HS-27A (cell line): Measurements from ENCODE around the gene PARP6.

Experiments
- DNase-seq: peaks from one replicate; pipeline ENCODE4 v3.0.0-alpha.2; 2012; ENCODE audit warnings: low read depth, missing footprints

The PARP6 gene

GRCh38 chr15:72272213-72272996, at the start of gene PARP6:
Gene PARP6 (minus strand): TSS chr15:72272554. CDS start chr15:72267477, 5,077 bp downstream.
- peak; percentile 96 for DNase-seq

- peak; percentile 45 for DNase-seq
These were observed 47.8 kb upstream of the PARP6 start, which contains the start of gene CELF6 for GRCh38 chr15:72319985-72320671. Gene CELF6 (minus strand): TSS chr15:72320157. CDS start chr15:72319874, 283 bp downstream.

GRCh38 chr15:72319360-72319984, 47.1 kb upstream of the PARP6 start:
- no peak for DNase-seq

GRCh38 chr15:72318408-72318942, 46.1 kb upstream of the PARP6 start:
- no peak for DNase-seq

- DNase-seq, result no peak
These were observed 43.5 kb upstream of the PARP6 start for GRCh38 chr15:72315706-72316370.

GRCh38 chr15:72313881-72314280, 41.5 kb upstream of the PARP6 start:
- no peak for DNase-seq

DNA sequence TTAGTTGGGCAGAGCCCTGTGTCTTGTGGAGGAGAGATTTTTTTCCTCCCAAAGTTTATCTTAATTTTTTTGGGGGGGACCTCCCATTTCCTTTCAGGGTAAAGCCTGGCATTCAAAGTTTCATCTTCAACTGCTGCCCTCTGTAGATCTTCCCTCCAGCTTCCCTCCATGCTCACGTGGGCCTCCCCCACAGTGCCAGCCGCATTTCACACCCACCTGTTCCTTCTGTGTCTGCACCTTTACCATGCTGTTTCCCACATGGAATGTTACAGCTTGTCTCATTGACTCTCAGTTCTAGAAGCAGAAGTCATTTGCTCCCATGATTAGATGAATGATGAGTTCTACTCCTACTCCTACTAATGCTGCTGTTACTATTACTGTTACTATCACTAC, 41.1 kb upstream of the PARP6 start:
- DNase-seq, result no peak

DNA sequence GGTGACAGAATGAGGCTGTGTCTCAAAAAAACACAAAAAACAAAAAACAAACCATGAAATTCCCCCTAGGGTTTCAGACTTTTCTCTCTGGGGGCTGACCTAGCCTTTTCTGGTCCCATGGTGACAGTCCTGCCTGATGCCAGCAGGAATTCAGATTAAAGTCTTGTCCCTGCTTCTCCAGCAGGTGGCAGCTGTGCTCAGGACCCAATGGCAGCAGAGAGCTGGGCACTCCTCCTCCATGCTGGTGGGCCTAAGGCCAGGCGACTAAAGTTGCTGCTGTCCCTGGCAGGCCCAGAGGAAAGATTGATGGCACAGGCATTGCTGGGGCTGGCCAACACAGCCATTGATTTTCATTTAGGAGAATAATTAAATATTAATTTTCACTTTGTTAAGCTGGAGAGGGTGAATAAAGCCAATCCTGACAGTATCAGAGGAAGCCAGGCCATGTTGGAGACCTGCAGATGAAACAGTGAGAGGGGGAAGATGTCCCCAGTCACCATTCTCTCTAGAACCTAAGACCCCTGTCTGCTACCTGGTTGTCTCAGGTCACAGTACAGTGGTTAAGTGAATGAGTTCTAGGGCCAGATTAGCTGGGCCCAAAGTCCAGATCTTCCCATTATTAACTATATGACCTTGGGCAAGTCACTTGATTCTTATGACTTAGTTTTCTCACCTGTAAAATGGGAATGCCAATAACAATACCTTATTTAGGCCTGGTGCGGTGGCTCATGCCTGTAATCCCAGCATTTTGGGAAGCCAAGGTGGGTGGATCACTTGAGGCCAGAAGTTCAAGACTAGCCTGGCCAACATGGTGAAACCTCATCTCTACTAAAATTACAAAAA, 40.5 kb upstream of the PARP6 start:
- DNase-seq, result peak; percentile 47

DNA sequence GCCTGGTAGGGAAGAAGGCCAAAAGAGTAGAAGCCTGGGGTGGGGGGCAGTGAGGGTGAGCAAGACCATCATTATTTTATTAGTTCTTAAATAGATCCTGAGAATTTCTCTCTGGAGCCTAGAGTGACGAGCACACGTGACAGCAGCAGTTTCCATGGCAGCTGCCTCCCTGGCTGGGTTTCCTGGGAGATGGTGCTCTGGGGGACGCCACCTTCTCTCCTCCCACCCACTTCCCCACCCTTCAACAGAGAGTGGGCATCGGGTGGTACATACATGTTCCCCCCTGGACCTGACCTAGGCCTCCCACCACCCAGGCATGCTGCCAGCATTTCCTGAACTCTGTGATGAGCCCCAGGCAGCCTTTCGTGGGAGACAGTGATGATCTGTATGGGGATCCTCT, 34.7 kb upstream of the PARP6 start:
- no peak for DNase-seq

- DNase-seq, result no peak
These were observed 33.9 kb upstream of the PARP6 start for GRCh38 chr15:72306211-72306785.

DNA sequence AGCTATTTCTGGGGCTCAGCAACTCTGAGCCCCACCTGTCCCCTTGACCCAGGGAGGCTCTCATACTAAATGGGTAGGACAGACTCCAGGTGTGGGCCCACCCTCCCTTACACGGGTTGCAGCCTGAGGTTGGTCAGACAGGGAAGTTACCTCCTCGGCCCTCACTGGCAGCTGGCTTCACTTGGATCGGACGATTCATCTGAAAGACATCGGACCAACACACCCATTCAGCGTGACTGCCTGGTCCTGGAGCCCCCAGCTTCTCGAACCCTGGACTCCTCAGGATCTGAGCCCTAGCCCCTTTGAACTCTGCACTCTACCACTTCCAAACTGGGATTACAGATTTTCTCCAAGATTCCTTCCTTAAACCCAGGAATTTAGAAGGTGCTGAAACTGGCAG, 32.2 kb upstream of the PARP6 start:
- no peak for DNase-seq

GRCh38 chr15:72302955-72303354, 30.6 kb upstream of the PARP6 start:
- DNase-seq, result no peak

DNA sequence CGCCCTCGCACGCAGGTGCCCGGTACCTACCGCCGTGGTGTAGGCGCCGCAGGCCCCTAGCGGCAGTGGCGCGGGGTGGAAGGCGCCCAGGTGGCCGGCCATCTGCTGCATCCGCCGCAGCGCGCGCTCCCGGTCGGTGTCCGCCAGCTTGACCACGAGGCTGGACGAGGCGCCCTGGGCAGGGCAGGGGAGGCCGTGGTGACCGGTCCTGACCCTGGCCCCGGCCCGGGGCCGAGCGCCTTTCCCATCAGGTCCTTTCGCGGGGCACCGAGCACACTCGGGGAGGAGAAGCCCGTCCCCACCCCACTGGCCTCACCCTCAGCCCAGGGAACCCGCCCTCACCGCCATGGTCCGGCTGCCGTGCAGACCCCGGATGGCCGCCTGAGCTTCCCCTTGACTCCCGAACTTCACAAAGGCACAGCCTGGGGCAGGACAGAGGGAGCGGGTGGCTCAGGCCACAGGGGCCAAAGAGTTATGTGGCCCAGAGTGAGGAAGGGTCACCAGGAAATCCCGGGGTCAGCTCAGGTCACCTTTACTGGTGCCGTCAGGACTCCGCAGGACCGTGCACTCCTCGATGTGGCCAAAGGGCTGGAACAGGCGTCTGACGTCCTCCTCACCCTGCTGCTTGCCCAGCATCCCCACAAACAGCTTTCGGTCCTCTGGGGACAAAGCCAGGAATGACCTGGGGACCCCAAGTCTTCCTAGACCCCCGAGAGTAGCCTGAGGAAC, 17.4 kb upstream of the PARP6 start:
- no peak for DNase-seq

- no peak for DNase-seq
These were observed 16.6 kb upstream of the PARP6 start for GRCh38 chr15:72288796-72289596.

DNA sequence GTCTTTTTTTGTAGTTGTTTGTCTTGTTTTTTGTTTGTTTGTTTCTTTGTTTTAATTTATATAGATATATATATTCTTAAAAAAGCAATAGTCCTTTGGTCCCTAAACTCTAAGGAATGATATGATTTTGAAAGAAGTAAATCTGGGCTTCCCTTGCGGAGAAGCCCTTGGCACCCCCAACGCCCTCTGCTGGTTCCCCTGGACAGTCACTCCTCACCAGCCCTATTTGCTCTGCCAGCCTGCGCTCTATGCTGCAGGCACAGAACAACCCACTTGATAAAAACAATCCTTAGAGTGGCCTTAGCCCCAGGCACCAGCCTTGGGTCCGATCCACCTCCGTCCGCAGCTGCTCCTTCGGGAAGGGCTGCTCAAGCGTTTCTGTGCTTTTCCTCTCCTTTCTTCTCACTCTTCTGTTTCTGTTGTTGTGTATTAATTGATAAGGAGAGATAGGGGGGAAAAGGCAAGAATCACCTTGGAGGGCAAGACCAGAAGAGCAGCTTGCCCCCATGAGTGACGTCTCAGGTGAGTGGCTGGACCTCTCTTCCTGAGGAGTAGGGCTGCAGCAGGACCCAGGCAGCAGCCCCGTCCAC, 13.7 kb upstream of the PARP6 start:
- DNase-seq, result no peak

GRCh38 chr15:72285402-72285801, 13.0 kb upstream of the PARP6 start:
- DNase-seq, result no peak

- DNase-seq, result no peak
These were observed 12.4 kb upstream of the PARP6 start for GRCh38 chr15:72284781-72285180.

DNA sequence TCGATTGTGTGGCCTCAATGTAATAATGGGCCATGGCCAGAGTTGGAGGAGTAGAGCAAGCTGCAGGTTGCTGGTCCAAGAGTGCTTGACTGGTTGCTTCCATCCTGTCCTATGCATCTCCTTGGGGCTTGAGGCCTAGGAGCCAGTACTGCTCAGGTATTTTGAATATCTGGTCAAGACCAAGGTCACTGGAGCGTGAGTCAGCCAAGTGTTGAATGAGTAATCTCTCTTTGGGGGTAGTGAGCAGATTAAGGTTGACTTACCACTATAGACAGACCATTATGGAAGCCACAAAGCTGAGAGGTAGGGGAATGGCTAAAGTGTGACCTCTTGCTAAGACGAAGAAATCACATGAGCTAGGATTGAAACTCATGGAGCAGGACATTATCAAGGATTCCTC, 9.4 kb upstream of the PARP6 start:
- DNase-seq, result no peak

DNA sequence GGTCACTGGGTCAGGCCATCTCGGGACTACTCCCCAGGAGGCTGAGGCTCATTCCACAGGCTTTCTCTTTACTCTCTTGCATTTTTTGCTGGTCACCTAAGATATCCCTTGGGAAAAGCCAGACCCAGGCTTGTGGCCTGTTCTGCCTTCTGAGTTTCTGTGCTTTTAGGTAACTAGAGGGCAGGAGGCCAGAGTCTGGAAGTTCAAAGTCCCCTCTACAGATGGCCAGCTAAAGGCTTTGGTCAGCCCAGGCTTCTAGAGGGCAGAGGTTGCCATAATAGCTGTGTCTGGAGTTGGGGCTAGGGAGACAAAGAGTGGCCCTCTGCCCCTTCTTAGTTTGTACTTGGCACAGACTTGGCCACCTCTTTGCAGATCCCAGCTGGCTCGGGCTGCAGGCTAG, 8.4 kb upstream of the PARP6 start:
- no peak for DNase-seq
